Gastrocnemius medialis (tissue), 4 donors: Measurements from ENCODE around the gene MTFP1. TPM values are rescaled to one million over a fixed set of nuclear protein-coding genes. Genes with fewer than 3 reads are reported as not detected.
"Not testable (repeated sequence)": the region's sequence is repeated elsewhere in the genome, so short reads cannot be mapped to it uniquely, and the experiment has no call there.

Experiments
- ATAC-seq, 2 donors: fragments of 150-250 bp; one replicate each; pipeline ENCODE4 v1.9.1; 2016
- DNase-seq, 2 donors: peaks; one replicate each; pipeline ENCODE4 v3.0.0-alpha.2; 2019
- H3K27ac ChIP-seq, 4 donors: fragments of 200-600 bp; sonication (generic); 1 replicate in 1 of 4; 2 replicates in 3 of 4; pipeline ENCODE4 v1.5.1; 2016 to 2018; ENCODE audit warnings: mild to moderate bottlenecking in 2 of 4, moderate library complexity in 1 of 4
- H3K27me3 ChIP-seq, 3 donors: fragments of 200-600 bp; sonication (generic) in 2 of 3; 1 replicate in 1 of 3; 2 replicates in 2 of 3; pipeline versions ENCODE4 v1.5.1 to v1.6.0; 2016 to 2019; ENCODE audit warnings: mild to moderate bottlenecking in 1 of 3, moderate library complexity in 1 of 3
- H3K36me3 ChIP-seq, 2 donors: fragments of 200-600 bp; sonication (generic) in 1 of 2; one replicate each; pipeline ENCODE4 v1.5.1; 2017 to 2018
- H3K4me1 ChIP-seq, 2 donors: fragments of 200-600 bp; sonication (generic) in 1 of 2; one replicate each; pipeline ENCODE4 v1.5.1; 2016 to 2017; ENCODE audit warnings: mild to moderate bottlenecking in 2 of 2
- H3K4me3 ChIP-seq, 4 donors: fragments of 200-600 bp; sonication (generic) in 3 of 4; 1 replicate in 1 of 4; 2 replicates in 3 of 4; pipeline ENCODE4 v1.5.1; 2016 to 2019; ENCODE audit warnings: mild to moderate bottlenecking in 2 of 4
- H3K9me3 ChIP-seq, 3 donors: fragments of 200-600 bp; sonication (generic) in 2 of 3; 1 replicate in 1 of 3; 2 replicates in 2 of 3; pipeline ENCODE4 v1.5.1; 2016 to 2019
- POLR2A ChIP-seq, 2 donors: fragments of 450-650 bp; IDR thresholded peaks; one replicate each; pipeline ENCODE4 v1.6.1; 2017; ENCODE audit warnings: antibody characterized with exemption in 2 of 2, mild to moderate bottlenecking in 2 of 2, moderate library complexity in 2 of 2
- in situ Hi-C, 4 donors: fragments of 200-750 bp; cut with MboI; loops; one replicate each; pipeline versions ENCODE4 v1.15.0 to v1.8.0; 2017; ENCODE audit warnings: low sequenced_read_pairs in 4 of 4
- intact Hi-C: fragments of 100-400 bp; cut with DNase I; formaldehyde crosslinking; loops from one replicate; pipeline ENCODE4 v1.15.1; 2023; ENCODE audit warnings: low total_unique reads
- total RNA-seq, 4 donors: library from RNA; depleted of rRNA; stranded (reverse); fragments of >200 nt; gene quantifications; one replicate each; pipeline versions ENCODE4 v1.1.0 to v1.2.3, GENCODE V29; 2016
- TF ChIP-seq, protein P1 (sequence below), 5 experiments: fragments of 450-650 bp in 3 of 5; fragments of 200-600 bp in 2 of 5; sonication (generic) in 2 of 5; IDR thresholded peaks in 4 of 5; conservative IDR thresholded peaks in 1 of 5; 1 replicate in 4 of 5; 2 replicates in 1 of 5; pipeline ENCODE4 v1.5.1; 2016 to 2019; ENCODE audit warnings: antibody characterized with exemption in 5 of 5, mild to moderate bottlenecking in 3 of 5, moderate library complexity in 3 of 5

Gene MTFP1
- total RNA-seq, 4 donors from 2014 or later: 15.9 to 57.7 (median 44.5) TPM

DNA sequence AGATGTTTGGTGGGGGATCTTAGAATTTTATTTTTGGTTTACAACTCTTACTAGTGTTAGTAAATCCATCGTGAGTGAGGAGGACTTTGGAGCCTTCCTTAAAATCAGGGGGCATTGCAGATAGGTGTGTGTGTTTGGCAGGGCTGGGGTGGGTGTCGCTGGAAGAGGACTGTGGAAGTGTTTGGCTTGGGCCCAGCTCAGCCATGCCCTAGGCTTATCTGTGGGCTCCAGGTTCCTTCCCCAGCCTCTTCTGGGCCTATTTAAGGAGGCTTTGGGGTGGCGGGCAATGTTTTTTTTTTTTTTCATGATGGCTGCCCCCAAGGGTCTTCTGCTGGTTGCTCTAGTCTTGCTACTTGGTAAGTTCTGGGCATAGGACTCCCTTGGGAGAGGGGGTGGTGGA lies 22.1 kb downstream of the MTFP1 start:
- TF ChIP-seq POLR2A (IDR thresholded peaks at IDR 0.05): no peak
- TF ChIP-seq, protein P1, sequence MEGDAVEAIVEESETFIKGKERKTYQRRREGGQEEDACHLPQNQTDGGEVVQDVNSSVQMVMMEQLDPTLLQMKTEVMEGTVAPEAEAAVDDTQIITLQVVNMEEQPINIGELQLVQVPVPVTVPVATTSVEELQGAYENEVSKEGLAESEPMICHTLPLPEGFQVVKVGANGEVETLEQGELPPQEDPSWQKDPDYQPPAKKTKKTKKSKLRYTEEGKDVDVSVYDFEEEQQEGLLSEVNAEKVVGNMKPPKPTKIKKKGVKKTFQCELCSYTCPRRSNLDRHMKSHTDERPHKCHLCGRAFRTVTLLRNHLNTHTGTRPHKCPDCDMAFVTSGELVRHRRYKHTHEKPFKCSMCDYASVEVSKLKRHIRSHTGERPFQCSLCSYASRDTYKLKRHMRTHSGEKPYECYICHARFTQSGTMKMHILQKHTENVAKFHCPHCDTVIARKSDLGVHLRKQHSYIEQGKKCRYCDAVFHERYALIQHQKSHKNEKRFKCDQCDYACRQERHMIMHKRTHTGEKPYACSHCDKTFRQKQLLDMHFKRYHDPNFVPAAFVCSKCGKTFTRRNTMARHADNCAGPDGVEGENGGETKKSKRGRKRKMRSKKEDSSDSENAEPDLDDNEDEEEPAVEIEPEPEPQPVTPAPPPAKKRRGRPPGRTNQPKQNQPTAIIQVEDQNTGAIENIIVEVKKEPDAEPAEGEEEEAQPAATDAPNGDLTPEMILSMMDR (IDR thresholded peaks at IDR 0.05 in 4 of 5, conservative IDR thresholded peaks at IDR 0.05 in 1 of 5): no peak
- no peak for ATAC-seq
- Histone ChIP-seq H3K4me1 (no peaks in the 10 kb centered on the region), H3K27ac (no peak overlapping the region), H3K9me3 (no peaks in the 10 kb centered on the region), H3K27me3 (peaks cover 0 to 7% (median 3%) of the 10 kb centered on the region in 3 donors), H3K4me3 (no peak overlapping the region), H3K36me3 (no peaks in the 10 kb centered on the region)
- intact Hi-C loops: loop anchor here (5.0 kb wide), 1 partner anchor 35 kb away; no protein-coding TSS in a partner anchor
- in situ Hi-C loops: no loop called here
- no peak for DNase-seq

DNA sequence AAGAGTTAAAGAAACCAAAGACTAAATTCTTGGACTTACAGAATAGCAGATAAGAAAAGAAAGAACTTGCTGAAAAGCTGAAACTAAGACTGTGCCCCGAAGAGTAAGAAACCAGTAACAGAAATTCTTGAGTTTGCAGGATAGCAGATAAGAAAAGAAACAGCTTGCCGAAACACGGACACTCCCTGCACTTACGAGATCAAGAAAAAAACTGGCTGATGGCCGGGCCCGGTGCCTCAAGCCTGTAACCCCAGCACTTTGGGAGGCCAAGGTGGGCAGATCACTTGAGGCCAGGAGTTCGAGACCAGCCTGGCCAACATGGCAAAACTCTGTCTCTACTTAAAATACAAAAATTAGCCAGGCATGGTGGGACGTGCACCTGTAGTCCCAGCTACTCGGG lies 25.9 kb downstream of the MTFP1 start:
- in situ Hi-C loops, ATAC-seq, DNase-seq: not testable (repeated sequence)

DNA sequence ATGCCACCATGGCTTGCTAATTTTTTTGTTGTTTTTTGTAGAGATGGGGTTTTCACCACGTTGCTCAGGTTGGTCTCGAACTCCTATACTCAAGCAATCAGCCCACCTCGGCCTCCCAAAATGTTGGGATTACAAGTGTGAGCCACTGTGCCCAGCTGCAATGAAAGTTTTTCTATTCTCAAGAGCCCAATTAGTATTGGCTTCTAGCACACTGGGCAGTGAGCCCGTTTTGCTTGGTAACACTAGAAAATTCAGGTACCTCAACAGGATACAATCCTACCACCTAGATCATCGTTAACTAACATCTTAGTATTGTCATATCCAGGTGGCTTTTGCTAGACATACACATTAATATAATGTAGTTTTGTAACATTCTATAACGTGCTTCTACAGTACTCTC lies 27.3 kb downstream of the MTFP1 start:
- Histone ChIP-seq H3K4me3 (no peak overlapping the region), H3K9me3 (no peaks in the 10 kb centered on the region), H3K27me3 (peaks cover 0 to 7% (median 2%) of the 10 kb centered on the region in 3 donors), H3K36me3 (no peaks in the 10 kb centered on the region), H3K4me1 (no peaks in the 10 kb centered on the region), H3K27ac (no peak overlapping the region)
- in situ Hi-C loops (no loop called here), intact Hi-C loops (no loop called here)
- DNase-seq (no peak), ATAC-seq (no peak)
- TF ChIP-seq, protein P1 (IDR thresholded peaks at IDR 0.05 in 4 of 5, conservative IDR thresholded peaks at IDR 0.05 in 1 of 5): no peak
- TF ChIP-seq POLR2A (IDR thresholded peaks at IDR 0.05): no peak

More for the DNA sequence above, 25.9 kb downstream of the MTFP1 start:
- H3K4me3 ChIP-seq, intact Hi-C loops, H3K36me3 ChIP-seq, H3K9me3 ChIP-seq, H3K4me1 ChIP-seq, H3K27ac ChIP-seq, H3K27me3 ChIP-seq: not testable (repeated sequence)

DNA sequence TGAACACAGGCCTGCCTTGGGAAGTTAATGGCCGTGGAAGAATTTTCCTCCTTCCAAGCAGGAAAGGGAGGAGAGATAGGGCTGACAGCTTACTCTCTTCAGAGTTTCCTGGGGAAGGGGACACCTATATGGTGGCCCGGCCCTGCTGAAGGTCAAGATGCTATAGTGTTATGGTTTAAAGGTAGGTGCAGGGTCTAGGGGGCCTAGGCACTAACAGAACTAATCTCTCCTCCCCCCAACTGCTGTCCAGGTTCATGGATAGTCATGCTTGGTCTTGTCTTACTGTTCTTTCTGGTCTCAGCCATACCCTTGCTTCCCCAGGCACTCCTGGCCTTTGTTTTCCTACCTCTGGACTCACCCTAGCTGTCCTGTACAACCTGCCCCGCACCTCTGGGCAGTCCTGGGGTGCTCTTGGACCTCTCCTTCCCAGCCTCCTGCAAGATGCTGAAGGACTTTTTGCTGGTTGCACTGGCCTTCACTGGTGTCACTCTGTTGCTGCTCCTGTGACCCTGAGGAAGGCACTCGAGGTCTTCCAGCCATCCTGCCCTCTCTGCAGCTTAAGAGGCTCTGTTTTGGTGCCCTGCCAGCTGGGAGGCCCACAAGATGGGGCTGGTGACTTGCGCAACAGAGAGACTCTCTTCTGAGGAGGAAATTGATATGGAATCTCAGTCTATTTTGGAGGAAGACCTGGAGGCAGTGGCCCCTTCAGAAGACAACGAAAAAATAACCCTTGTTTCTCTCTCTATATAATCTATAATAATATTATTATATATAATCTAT lies 28.4 kb downstream of the MTFP1 start:
- TF ChIP-seq, protein P1 (IDR thresholded peaks at IDR 0.05 in 4 of 5, conservative IDR thresholded peaks at IDR 0.05 in 1 of 5): no peak
- no peak for TF ChIP-seq POLR2A (IDR thresholded peaks at IDR 0.05)
- Histone ChIP-seq H3K27me3 (peaks cover 0 to 7% (median 2%) of the 10 kb centered on the region in 3 donors), H3K9me3 (no peaks in the 10 kb centered on the region), H3K36me3 (no peaks in the 10 kb centered on the region), H3K27ac (no peak overlapping the region), H3K4me3 (no peak overlapping the region), H3K4me1 (no peaks in the 10 kb centered on the region)
- in situ Hi-C loops: no loop called here
- ATAC-seq: no peak
- no peak for DNase-seq
- intact Hi-C loops: no loop called here

DNA sequence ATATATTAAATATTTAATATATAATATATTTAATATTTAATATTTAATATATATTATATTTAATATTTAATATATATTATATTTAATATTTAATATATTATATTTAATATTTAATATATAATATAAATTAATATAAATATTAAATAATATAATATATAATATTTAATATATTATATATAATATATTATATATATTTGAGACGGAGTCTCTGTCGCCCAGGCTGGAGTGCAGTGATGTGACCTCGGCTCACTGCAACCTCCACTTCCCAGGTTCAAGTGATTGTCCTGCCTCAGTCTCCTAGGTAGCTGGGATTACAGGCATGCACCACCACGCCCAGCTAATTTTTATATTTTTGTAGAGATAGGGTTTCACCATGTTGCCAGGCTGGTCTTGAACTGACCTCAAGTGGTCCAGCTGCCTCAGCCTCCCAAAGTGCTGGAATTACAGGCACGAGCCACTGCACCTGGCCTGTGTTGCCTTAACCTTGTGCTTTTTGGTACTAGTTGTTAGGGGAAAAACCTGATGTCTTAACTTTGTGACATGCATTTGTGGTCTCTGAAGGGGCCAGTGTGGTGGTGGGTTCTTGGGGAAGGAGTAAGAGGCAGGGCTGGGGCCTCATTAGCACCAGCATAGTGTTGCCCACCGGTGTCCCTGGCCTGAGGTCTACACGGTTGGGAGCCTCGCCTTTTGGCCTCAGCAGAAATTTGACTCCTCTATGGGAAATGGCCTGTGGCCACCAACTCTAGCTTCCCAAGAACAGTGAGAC lies 29.7 kb downstream of the MTFP1 start:
- Histone ChIP-seq H3K36me3 (no peaks in the 10 kb centered on the region), H3K9me3 (no peaks in the 10 kb centered on the region), H3K27me3 (peaks cover 0 to 7% (median 5%) of the 10 kb centered on the region in 3 donors), H3K4me1 (no peaks in the 10 kb centered on the region), H3K27ac (no peak overlapping the region), H3K4me3 (no peak overlapping the region)
- no peak for TF ChIP-seq POLR2A (IDR thresholded peaks at IDR 0.05)
- TF ChIP-seq, protein P1 (IDR thresholded peaks at IDR 0.05 in 4 of 5, conservative IDR thresholded peaks at IDR 0.05 in 1 of 5): no peak
- in situ Hi-C loops (no loop called here), intact Hi-C loops (no loop called here)
- DNase-seq (no peak), ATAC-seq (no peak)
